Measurements from ENCODE around the gene KCNJ4. TPM values are rescaled to one million over a fixed set of nuclear protein-coding genes. Genes with fewer than 3 reads are reported as not detected.

KCNJ4 gene
- total RNA-seq, 2 donors from 2014 or later = not detected

DNA sequence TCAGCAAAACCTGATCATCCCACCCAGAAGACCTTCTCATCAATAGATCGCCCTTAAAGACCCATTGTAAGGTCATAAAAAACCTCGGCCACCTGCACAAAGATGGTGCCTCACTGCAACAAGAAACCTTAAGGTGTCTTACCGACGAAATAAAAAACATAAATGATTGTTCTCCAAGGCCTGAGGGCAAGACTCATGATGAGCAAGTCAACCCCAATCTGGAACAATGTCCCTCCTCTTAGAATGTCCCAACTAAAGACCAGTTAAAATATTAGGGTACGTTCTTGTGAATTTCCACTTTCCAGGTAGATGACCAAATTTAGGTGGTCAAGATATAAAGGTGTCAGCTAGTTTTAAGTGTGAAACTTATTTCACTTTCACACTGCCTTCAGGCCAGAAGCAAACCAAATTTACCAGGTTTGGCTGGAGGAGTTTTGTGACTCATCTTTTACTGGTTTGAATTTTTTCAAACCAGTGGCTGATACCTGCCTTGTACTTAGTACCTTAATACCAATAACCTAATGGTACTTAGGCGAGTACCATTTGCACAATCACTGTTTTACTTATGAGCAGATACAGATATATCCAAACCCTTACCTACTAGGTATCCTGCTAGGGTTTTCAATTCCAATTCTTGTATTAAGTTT lies 27.8 kb upstream of the KCNJ4 start:
- Histone ChIP-seq H3K36me3 (peaks cover 56% of the 10 kb centered on the region), H3K27ac (no peak overlapping the region), H3K4me1 (ENCODE audit: control insufficient read depth in 1 of 2, low read depth in 2 of 2) (no peaks in the 10 kb centered on the region), H3K9me3 (no peaks in the 10 kb centered on the region), H3K27me3 (replicated peaks; ENCODE audit: insufficient read depth) (no peaks in the 10 kb centered on the region), H3K4me3 (no peak overlapping the region)
- ATAC-seq (ENCODE audit: insufficient number of reproducible peaks, low FRiP score, low read depth) (no peak), DNase-seq (ENCODE audit: low spot score) (no peak)
- TF ChIP-seq, protein P1, sequence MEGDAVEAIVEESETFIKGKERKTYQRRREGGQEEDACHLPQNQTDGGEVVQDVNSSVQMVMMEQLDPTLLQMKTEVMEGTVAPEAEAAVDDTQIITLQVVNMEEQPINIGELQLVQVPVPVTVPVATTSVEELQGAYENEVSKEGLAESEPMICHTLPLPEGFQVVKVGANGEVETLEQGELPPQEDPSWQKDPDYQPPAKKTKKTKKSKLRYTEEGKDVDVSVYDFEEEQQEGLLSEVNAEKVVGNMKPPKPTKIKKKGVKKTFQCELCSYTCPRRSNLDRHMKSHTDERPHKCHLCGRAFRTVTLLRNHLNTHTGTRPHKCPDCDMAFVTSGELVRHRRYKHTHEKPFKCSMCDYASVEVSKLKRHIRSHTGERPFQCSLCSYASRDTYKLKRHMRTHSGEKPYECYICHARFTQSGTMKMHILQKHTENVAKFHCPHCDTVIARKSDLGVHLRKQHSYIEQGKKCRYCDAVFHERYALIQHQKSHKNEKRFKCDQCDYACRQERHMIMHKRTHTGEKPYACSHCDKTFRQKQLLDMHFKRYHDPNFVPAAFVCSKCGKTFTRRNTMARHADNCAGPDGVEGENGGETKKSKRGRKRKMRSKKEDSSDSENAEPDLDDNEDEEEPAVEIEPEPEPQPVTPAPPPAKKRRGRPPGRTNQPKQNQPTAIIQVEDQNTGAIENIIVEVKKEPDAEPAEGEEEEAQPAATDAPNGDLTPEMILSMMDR (IDR thresholded peaks at IDR 0.05) = no peak

DNA sequence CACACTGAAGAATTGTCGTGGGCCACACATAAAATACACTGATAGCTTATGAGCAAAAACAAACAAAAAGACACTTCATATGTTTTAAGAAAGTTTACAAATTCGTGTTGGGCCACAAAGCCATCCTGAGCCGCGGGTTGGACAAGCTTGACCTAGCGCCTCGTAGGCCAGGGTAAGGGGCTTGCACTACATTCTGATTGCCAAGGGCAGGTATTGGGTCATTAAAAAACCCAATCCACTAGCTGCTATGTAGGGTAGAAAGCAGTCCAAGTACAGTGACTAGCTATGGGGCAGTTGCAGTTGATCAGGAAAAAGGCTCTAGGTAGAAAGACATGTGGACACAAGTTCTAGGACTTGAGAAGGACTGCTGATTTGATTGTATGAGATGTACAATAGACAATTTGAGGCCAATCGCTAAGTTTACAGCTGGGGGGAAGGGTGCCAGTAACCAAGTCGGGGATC lies 26.9 kb upstream of the KCNJ4 start:
- no peak for ATAC-seq (ENCODE audit: insufficient number of reproducible peaks, low FRiP score, low read depth)
- TF ChIP-seq, protein P1 (IDR thresholded peaks at IDR 0.05) = no peak
- peaks cover 47% of the 10 kb centered on the region for H3K36me3 ChIP-seq
- no peaks in the 10 kb centered on the region for H3K27me3 ChIP-seq (replicated peaks; ENCODE audit: insufficient read depth)
- H3K27ac ChIP-seq = no peak overlapping the region
- no peaks in the 10 kb centered on the region for H3K9me3 ChIP-seq
- no peaks in the 10 kb centered on the region for H3K4me1 ChIP-seq (ENCODE audit: control insufficient read depth in 1 of 2, low read depth in 2 of 2)
- no peak for DNase-seq (ENCODE audit: low spot score)
- H3K4me3 ChIP-seq = no peak overlapping the region

DNA sequence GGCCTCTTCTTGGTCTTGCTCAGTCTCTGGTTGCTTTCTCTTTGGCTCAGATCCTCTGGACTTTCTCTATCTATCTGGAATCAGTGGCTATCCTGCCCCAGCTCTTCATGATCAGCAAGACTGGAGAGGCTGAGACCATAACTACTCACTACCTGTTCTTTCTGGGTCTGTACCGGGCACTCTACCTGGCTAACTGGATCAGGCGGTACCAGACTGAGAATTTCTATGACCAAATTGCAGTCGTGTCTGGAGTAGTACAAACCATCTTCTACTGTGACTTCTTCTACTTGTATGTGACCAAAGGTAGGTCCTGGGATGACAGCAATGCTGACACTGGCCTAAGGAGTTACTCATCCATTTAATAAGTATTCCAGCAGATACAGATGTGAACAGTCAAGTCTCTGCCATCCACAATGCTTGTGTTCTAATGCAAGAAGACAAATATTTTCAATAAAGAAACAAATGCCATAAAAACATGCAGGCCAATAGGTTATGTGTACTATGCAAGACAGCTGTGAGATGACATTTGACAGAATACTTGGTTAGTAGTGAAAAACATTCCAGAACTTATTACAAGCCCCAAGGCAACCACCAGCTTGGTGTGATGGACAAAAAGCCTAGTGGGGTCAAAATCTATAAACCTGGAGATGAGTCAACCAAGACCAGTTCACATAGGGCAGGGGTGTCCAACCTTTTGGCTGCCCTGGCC lies 26.3 kb upstream of the KCNJ4 start:
- Histone ChIP-seq H3K9me3 (no peaks in the 10 kb centered on the region), H3K36me3 (peaks cover 43% of the 10 kb centered on the region), H3K4me3 (no peak overlapping the region), H3K27me3 (replicated peaks; ENCODE audit: insufficient read depth) (no peaks in the 10 kb centered on the region), H3K27ac (no peak overlapping the region), H3K4me1 (ENCODE audit: control insufficient read depth in 1 of 2, low read depth in 2 of 2) (no peaks in the 10 kb centered on the region)
- TF ChIP-seq, protein P1 (IDR thresholded peaks at IDR 0.05) = no peak
- ATAC-seq (ENCODE audit: insufficient number of reproducible peaks, low FRiP score, low read depth) (no peak), DNase-seq (ENCODE audit: low spot score) (no peak)

DNA sequence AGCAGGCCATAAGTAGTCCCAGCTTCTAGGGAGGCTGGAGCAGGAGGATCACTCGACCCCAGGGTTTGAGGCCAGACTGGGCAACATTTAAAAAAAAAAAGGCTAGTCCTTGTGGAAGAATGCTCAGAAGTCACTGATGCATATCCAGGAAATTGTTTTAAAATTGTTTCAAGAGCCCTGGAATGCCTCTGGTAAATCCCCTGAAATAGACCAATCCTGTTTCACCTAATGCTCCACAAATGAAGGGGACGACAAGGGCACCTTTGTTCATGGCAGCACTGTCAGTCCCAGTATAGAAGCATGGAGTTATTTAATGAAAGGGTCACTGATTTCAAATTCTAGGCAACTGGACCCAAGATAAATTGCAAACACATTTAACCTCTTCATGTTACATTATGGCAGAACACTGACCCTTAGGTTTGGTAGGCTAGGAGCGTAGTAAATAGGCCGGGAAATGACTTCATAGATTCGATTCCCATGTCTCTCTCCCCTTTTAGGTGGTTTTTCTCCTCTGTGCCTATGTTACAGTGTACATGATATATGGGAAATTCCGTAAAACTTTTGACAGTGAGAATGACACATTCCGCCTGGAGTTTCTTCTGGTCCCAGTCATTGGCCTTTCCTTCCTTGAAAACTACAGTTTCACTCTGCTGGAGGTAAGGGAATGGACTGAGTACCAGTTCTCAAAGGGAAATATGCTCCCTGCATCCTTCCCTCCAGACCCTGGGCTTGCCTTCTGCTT lies 24.3 kb upstream of the KCNJ4 start:
- ATAC-seq (ENCODE audit: insufficient number of reproducible peaks, low FRiP score, low read depth) (no peak), DNase-seq (ENCODE audit: low spot score) (no peak)

More for the DNA sequence above, 24.3 kb upstream of the KCNJ4 start:
- Histone ChIP-seq H3K9me3 (no peaks in the 10 kb centered on the region), H3K4me3 (no peak overlapping the region), H3K27me3 (replicated peaks; ENCODE audit: insufficient read depth) (no peaks in the 10 kb centered on the region), H3K4me1 (ENCODE audit: control insufficient read depth in 1 of 2, low read depth in 2 of 2) (no peaks in the 10 kb centered on the region), H3K36me3 (peaks cover 26% of the 10 kb centered on the region), H3K27ac (no peak overlapping the region)
- TF ChIP-seq, protein P1 (IDR thresholded peaks at IDR 0.05) = no peak

All from thoracic aorta (tissue), 2 donors.